NT2/D1 (cell line): ENCODE measurements around the gene LINC00237.

Source experiments
- DNase-seq: peaks from one replicate; pipeline ENCODE4 v3.0.0-alpha.2; 2011; ENCODE audit warnings: low read depth, low spot score
- H3K27me3 ChIP-seq: 2 replicates; pipeline ENCODE4 v1.6.0; 2011; ENCODE audit warnings: mild to moderate bottlenecking; ENCODE audit not compliant: insufficient read length, insufficient read depth
- H3K36me3 ChIP-seq: 2 replicates; pipeline ENCODE4 v1.6.1; 2011; ENCODE audit warnings: mild to moderate bottlenecking, low read length, mixed read lengths; ENCODE audit not compliant: insufficient read depth, insufficient read length
- H3K4me1 ChIP-seq: 2 replicates; pipeline ENCODE4 v1.5.1; 2011; ENCODE audit not compliant: insufficient read depth, insufficient read length
- H3K4me3 ChIP-seq: 2 replicates; pipeline ENCODE4 v1.5.1; 2011; ENCODE audit warnings: low read depth; ENCODE audit not compliant: insufficient read length
- H3K9ac ChIP-seq: 2 replicates; pipeline ENCODE4 v1.6.0; 2011; ENCODE audit warnings: low read depth; ENCODE audit not compliant: insufficient read length
- H3K9me3 ChIP-seq: 2 replicates; pipeline ENCODE4 v1.5.1; 2011; ENCODE audit warnings: mild to moderate bottlenecking, low read length; ENCODE audit not compliant: insufficient read depth
- SUZ12 ChIP-seq: IDR thresholded peaks from 2 replicates; pipeline ENCODE4 v1.6.1; 2011; ENCODE audit not compliant: insufficient read length, insufficient read depth; ENCODE audit errors: extremely low read depth
- YY1 ChIP-seq: IDR thresholded peaks from 2 replicates; pipeline ENCODE4 v1.6.1; 2011; ENCODE audit not compliant: insufficient read length, insufficient read depth
- ZNF274 ChIP-seq: IDR thresholded peaks from 2 replicates; pipeline ENCODE4 v1.6.1; 2011; ENCODE audit warnings: mild to moderate bottlenecking, low read depth, low read length

The LINC00237 gene

DNA sequence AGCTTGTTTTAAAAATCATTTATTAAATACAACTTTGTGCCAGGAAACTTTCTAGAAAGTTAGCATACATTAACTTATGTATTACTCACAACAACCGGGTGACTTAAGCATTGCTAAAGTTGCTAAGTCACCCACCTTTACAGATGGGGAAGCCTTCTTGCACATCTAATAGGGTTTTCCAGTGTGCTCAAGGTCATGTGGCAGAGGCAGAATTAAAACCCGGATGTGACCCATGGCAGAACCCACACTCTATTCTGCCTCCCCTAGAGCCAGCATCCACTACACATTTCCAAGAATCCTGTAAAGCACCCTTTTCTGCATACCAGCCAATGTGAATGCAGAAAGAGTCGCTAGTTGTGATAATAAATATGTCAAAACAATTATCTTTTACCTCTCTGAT, 13.4 kb downstream of the LINC00237 start:
- H3K27me3 ChIP-seq, result peaks cover 38% of the 10 kb centered on the region
- H3K4me1 ChIP-seq, result no peaks in the 10 kb centered on the region
- no peak overlapping the region for H3K4me3 ChIP-seq
- H3K36me3 ChIP-seq, result no peaks in the 10 kb centered on the region
- no peaks in the 10 kb centered on the region for H3K9me3 ChIP-seq
- no peak overlapping the region for H3K9ac ChIP-seq
- no peak for DNase-seq
- TF ChIP-seq SUZ12, result no peak
- no peak for TF ChIP-seq ZNF274
- TF ChIP-seq YY1, result no peak

GRCh38 chr20:21090721-21091120, 15.4 kb downstream of the LINC00237 start:
- no peaks in the 10 kb centered on the region for H3K4me1 ChIP-seq
- DNase-seq, result no peak
- H3K9ac ChIP-seq, result no peak overlapping the region
- H3K36me3 ChIP-seq, result no peaks in the 10 kb centered on the region
- H3K27me3 ChIP-seq, result peaks cover 17% of the 10 kb centered on the region
- no peak overlapping the region for H3K4me3 ChIP-seq
- TF ChIP-seq YY1 (no peak), ZNF274 (no peak)
- no peaks in the 10 kb centered on the region for H3K9me3 ChIP-seq

DNA sequence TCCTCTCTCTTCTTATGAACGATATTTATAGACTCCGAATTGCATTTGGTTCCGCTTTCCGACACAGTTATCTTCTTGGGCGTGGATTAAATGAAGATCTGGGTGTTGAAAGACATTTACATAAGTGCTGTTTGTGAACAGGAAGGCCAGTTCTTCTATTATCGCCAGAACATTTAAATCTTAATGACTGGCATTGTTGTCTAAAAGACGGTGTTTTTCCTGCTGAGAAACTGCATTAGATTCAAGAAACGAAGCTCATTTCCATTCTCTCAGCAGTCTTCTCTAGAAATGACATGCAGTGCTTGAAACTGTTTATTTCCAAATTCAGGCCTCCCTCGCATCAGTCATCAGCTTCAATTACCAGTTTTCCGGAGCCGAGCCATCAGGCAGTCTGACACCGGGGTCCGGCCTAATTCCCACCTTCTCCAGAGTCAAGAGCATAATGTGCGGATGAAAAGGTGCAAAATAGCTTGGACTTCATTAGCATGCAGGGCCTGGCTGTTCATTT, 16.0 kb downstream of the LINC00237 start:
- H3K4me3 ChIP-seq, result no peak overlapping the region
- no peaks in the 10 kb centered on the region; the same call in 1 of the 2 replicates for H3K9me3 ChIP-seq
- no peak overlapping the region for H3K9ac ChIP-seq
- H3K4me1 ChIP-seq, result no peaks in the 10 kb centered on the region
- no peak for DNase-seq
- TF ChIP-seq YY1 (no peak), SUZ12 (no peak), ZNF274 (no peak)
- peaks cover 12% of the 10 kb centered on the region for H3K27me3 ChIP-seq
- H3K36me3 ChIP-seq, result no peaks in the 10 kb centered on the region

DNA sequence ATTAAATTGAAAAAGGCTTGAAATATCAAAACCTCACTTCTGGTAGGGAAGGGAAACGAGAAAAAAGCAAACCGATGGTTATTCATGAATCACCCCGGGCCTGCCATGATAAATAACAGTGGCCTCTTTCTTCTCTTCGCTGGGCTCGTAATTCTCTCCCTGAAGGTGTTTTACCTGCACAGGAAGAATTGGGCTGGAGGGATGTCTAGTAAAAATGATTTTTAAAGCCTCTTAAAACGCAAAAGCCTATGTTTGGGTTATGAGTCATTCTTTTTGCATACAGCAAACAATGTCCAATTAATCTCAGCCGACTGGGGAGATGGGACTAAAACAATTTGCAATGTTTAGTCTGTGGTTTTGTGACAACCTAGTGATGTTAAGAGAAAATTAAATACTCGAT, 16.8 kb downstream of the LINC00237 start:
- Histone ChIP-seq H3K9me3 (no peaks in the 10 kb centered on the region; the same call in 1 of the 2 replicates), H3K27me3 (peaks cover 12% of the 10 kb centered on the region), H3K4me1 (no peaks in the 10 kb centered on the region), H3K9ac (no peak overlapping the region), H3K4me3 (no peak overlapping the region), H3K36me3 (no peaks in the 10 kb centered on the region)
- no peak for DNase-seq
- no peak for TF ChIP-seq YY1
- no peak for TF ChIP-seq SUZ12

DNA sequence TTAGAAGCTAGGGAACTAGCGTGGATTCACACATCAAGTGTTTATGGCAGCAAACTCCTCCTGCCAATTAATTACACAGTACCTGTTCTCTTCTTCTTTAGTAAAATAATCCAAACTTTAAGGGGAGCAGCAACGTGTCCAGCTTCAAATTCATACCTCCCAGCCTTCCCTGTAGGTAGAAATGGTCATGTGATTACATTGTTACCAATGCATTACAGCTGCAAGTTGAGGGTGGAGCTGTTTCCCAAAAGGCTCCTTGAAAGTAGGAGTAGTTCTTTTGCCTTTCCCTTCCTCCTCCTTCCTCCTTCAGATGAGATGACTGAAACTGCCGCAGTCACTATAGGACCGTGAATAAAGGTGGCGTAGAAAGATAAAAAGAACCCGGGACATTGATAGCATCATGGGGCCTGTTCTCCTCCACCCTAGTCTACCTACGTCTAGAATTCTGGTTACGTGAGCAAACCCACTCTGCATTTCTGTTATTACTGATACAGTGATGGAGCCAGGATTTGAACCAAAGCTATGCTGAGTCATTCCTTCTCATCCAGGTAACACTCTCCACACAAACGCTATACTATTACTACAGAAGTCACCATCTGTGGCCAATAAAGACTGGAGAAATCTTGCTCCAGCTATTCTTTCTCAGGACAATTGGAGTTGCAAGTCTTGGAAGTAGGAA, 18.2 kb downstream of the LINC00237 start:
- Histone ChIP-seq H3K36me3 (no peaks in the 10 kb centered on the region), H3K27me3 (no peaks in the 10 kb centered on the region), H3K9ac (no peak overlapping the region), H3K4me1 (no peaks in the 10 kb centered on the region), H3K9me3 (no peaks in the 10 kb centered on the region; the same call in 1 of the 2 replicates), H3K4me3 (no peak overlapping the region)
- DNase-seq, result no peak
- TF ChIP-seq ZNF274, result no peak
- no peak for TF ChIP-seq SUZ12
- TF ChIP-seq YY1, result no peak

- TF ChIP-seq ZNF274 (no peak), SUZ12 (no peak), YY1 (no peak)
- no peak overlapping the region for H3K4me3 ChIP-seq
- H3K9me3 ChIP-seq, result no peaks in the 10 kb centered on the region; the same call in 1 of the 2 replicates
These were observed 22.3 kb downstream of the LINC00237 start for GRCh38 chr20:21083825-21084325.

DNA sequence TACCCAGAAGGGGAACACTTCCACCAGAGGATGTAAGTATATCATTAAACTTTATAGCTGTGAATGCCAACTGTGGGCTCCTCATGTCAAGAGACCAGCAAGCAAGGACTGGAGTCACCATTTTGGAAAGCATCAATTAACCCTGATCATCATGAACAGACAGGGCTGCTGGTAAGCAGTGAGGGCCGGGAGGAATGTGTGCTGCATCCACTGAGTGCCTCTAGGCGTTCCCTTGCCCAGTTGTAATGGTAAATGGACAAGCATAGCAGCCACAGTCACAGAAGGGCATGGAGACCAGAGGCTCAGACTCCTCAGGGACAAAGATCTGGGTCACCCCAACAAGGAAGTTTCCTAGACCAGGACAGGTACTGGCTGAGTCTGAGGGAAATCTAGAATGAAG, 23.6 kb downstream of the LINC00237 start:
- H3K9me3 ChIP-seq, result no peaks in the 10 kb centered on the region; the same call in 1 of the 2 replicates
- no peak for TF ChIP-seq SUZ12
- no peak for TF ChIP-seq YY1
- no peak for TF ChIP-seq ZNF274
- no peaks in the 10 kb centered on the region for H3K4me1 ChIP-seq
- no peak overlapping the region for H3K9ac ChIP-seq
- no peak for DNase-seq
- H3K27me3 ChIP-seq, result no peaks in the 10 kb centered on the region
- H3K36me3 ChIP-seq, result no peaks in the 10 kb centered on the region
- H3K4me3 ChIP-seq, result no peak overlapping the region

More at GRCh38 chr20:21083825-21084325, 22.3 kb downstream of the LINC00237 start:
- Histone ChIP-seq H3K27me3 (no peaks in the 10 kb centered on the region), H3K36me3 (no peaks in the 10 kb centered on the region), H3K4me1 (no peaks in the 10 kb centered on the region), H3K9ac (no peak overlapping the region)
- DNase-seq, result no peak
